Measurements from ENCODE around the gene TOMT. TPM values are rescaled to one million over a fixed set of nuclear protein-coding genes. Genes with fewer than 3 reads are reported as not detected.
"Not testable (repeated sequence)": the region's sequence is repeated elsewhere in the genome, so short reads cannot be mapped to it uniquely, and the experiment has no call there.

The TOMT gene
- total RNA-seq, 4 donors from 2014 or later = not detected

GRCh38 chr11:72141066-72141465 lies 35.3 kb downstream of the TOMT start:
- no peak for TF ChIP-seq POLR2A (IDR thresholded peaks at IDR 0.05)
- no peak for TF ChIP-seq CTCF (IDR thresholded peaks at IDR 0.05)
- TF ChIP-seq EP300 (IDR thresholded peaks at IDR 0.05) = no peak
- no peaks in the 10 kb centered on the region for H3K36me3 ChIP-seq
- WGBS, 2 donors = 67 to 88% methylated on average over 3 of the region's 3 CpGs
- no peak for DNase-seq (ENCODE audit: low spot score in 2 of 2)
- no peaks in the 10 kb centered on the region for H3K27me3 ChIP-seq
- no peak overlapping the region for H3K4me3 ChIP-seq
- no peaks in the 10 kb centered on the region for H3K9me3 ChIP-seq
- no peak overlapping the region for H3K27ac ChIP-seq
- H3K4me1 ChIP-seq = peaks cover 0 to 4% (median 0%) of the 10 kb centered on the region in 4 donors

- not testable (repeated sequence) for H3K9me3 ChIP-seq; H3K4me3 ChIP-seq; H3K27me3 ChIP-seq; H3K27ac ChIP-seq; H3K4me1 ChIP-seq; H3K36me3 ChIP-seq; DNase-seq (ENCODE audit: low spot score in 2 of 2)
- WGBS, 2 donors = 53 to 62% methylated on average over 1 of the region's 1 CpG
Observed at GRCh38 chr11:72142086-72142485, 36.4 kb downstream of the TOMT start.

- not testable (repeated sequence) for H3K9me3 ChIP-seq; H3K4me1 ChIP-seq; DNase-seq (ENCODE audit: low spot score in 2 of 2); H3K27me3 ChIP-seq; H3K27ac ChIP-seq; H3K4me3 ChIP-seq; H3K36me3 ChIP-seq
- WGBS, 2 donors = 67 to 100% methylated on average over 1 of the region's 1 CpG
Observed at GRCh38 chr11:72142543-72142942, 36.8 kb downstream of the TOMT start.

- no peak overlapping the region for H3K27ac ChIP-seq
- no peak for DNase-seq (ENCODE audit: low spot score in 2 of 2)
Observed at GRCh38 chr11:72144807-72145565, 39.3 kb downstream of the TOMT start.

GRCh38 chr11:72146625-72147024 lies 40.9 kb downstream of the TOMT start:
- DNase-seq (ENCODE audit: low spot score in 2 of 2) = no peak
- H3K27ac ChIP-seq = no peak overlapping the region
- no peaks in the 10 kb centered on the region for H3K27me3 ChIP-seq
- H3K4me3 ChIP-seq = no peak overlapping the region
- H3K9me3 ChIP-seq = no peaks in the 10 kb centered on the region
- no peaks in the 10 kb centered on the region for H3K36me3 ChIP-seq
- peaks cover 0 to 4% (median 0%) of the 10 kb centered on the region in 4 donors for H3K4me1 ChIP-seq
- 27 to 58% methylated on average over 2 of the region's 2 CpGs for WGBS, 2 donors
- TF ChIP-seq CTCF (IDR thresholded peaks at IDR 0.05) (no peak), EP300 (IDR thresholded peaks at IDR 0.05) (no peak), POLR2A (IDR thresholded peaks at IDR 0.05) (no peak)

More at GRCh38 chr11:72144807-72145565, 39.3 kb downstream of the TOMT start:
- TF ChIP-seq POLR2A (IDR thresholded peaks at IDR 0.05) (no peak), EP300 (IDR thresholded peaks at IDR 0.05) (no peak), CTCF (IDR thresholded peaks at IDR 0.05) (no peak)
- WGBS, 2 donors = 59 to 69% methylated on average over 4 of the region's 4 CpGs
- no peaks in the 10 kb centered on the region for H3K9me3 ChIP-seq
- no peaks in the 10 kb centered on the region for H3K27me3 ChIP-seq
- no peak overlapping the region for H3K4me3 ChIP-seq
- H3K36me3 ChIP-seq = no peaks in the 10 kb centered on the region
- peaks cover 0 to 4% (median 0%) of the 10 kb centered on the region in 4 donors for H3K4me1 ChIP-seq

GRCh38 chr11:72150882-72151281 lies 45.2 kb downstream of the TOMT start:
- WGBS, 2 donors = 63 to 83% methylated on average over 4 of the region's 4 CpGs

GRCh38 chr11:72153874-72154273 lies 48.1 kb downstream of the TOMT start:
- H3K36me3 ChIP-seq; H3K9me3 ChIP-seq; H3K27me3 ChIP-seq; H3K27ac ChIP-seq; H3K4me3 ChIP-seq; H3K4me1 ChIP-seq; DNase-seq (ENCODE audit: low spot score in 2 of 2): not testable (repeated sequence)
- 75 to 81% methylated on average over 6 of the region's 6 CpGs for WGBS, 2 donors

More at GRCh38 chr11:72150882-72151281, 45.2 kb downstream of the TOMT start:
- no peaks in the 10 kb centered on the region for H3K9me3 ChIP-seq
- no peak for DNase-seq (ENCODE audit: low spot score in 2 of 2)
- no peak overlapping the region for H3K4me3 ChIP-seq
- no peaks in the 10 kb centered on the region for H3K27me3 ChIP-seq
- no peaks in the 10 kb centered on the region for H3K36me3 ChIP-seq
- no peak overlapping the region for H3K27ac ChIP-seq
- H3K4me1 ChIP-seq = no peaks in the 10 kb centered on the region
- no peak for TF ChIP-seq CTCF (IDR thresholded peaks at IDR 0.05)
- TF ChIP-seq EP300 (IDR thresholded peaks at IDR 0.05) = no peak
- TF ChIP-seq POLR2A (IDR thresholded peaks at IDR 0.05) = no peak
